ENCODE measurements around the gene ITGAD.

The ITGAD gene

DNA sequence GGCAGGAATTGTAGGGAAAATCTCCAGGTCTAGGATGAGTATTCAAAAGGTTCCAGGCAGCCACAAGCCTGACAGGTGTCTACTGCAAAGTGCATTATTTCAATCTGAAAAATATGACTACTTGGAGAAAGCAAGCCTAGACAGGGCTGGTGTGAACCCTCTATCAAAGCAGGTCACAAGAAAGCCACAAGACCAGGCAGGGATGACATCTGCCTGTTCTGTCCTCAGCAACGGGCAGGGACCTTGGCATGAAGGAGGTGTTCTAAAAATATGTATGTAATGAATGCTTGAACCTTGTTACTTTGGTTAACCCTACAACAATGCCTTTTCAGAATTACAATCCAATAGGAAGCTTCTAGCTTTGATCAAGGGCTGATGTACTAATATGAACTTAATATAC is 36.2 kb downstream of the ITGAD start:
- TF ChIP-seq RARB (CRISPR knock-in tag; IDR thresholded peaks at IDR 0.05) (no peak), GLIS3 (CRISPR knock-in tag; IDR thresholded peaks at IDR 0.05) (no peak), SNAI2 (CRISPR knock-in tag; IDR thresholded peaks at IDR 0.05) (no peak), ZNF70 (CRISPR knock-in tag; IDR thresholded peaks at IDR 0.05) (no peak), BACH2 (CRISPR knock-in tag; IDR thresholded peaks at IDR 0.05; ENCODE audit: borderline replicate concordance) (no peak), ZNF8 (CRISPR knock-in tag; IDR thresholded peaks at IDR 0.05) (no peak), CREB5 (CRISPR knock-in tag; IDR thresholded peaks at IDR 0.05; ENCODE audit: low read depth) (no peak), PPARA (CRISPR knock-in tag; IDR thresholded peaks at IDR 0.05; ENCODE audit: borderline replicate concordance) (no peak), PATZ1 (CRISPR knock-in tag; IDR thresholded peaks at IDR 0.05; ENCODE audit: borderline replicate concordance) (no peak)
- no peak for ATAC-seq

- TF ChIP-seq PATZ1 (CRISPR knock-in tag; IDR thresholded peaks at IDR 0.05; ENCODE audit: borderline replicate concordance) (no peak), ZNF8 (CRISPR knock-in tag; IDR thresholded peaks at IDR 0.05) (no peak), ARNTL (CRISPR knock-in tag; IDR thresholded peaks at IDR 0.05; ENCODE audit: borderline replicate concordance, low read depth) (no peak), CREB5 (CRISPR knock-in tag; IDR thresholded peaks at IDR 0.05; ENCODE audit: low read depth) (no peak), ZFP3 (CRISPR knock-in tag; IDR thresholded peaks at IDR 0.05) (no peak), ZFP30 (CRISPR knock-in tag; IDR thresholded peaks at IDR 0.05) (no peak), SNAI2 (CRISPR knock-in tag; IDR thresholded peaks at IDR 0.05) (no peak), RARB (CRISPR knock-in tag; IDR thresholded peaks at IDR 0.05) (no peak), TSHZ2 (CRISPR knock-in tag; IDR thresholded peaks at IDR 0.05) (no peak), CSDC2 (CRISPR knock-in tag; IDR thresholded peaks at IDR 0.05) (no peak)
- TF ChIP-seq, protein P1, sequence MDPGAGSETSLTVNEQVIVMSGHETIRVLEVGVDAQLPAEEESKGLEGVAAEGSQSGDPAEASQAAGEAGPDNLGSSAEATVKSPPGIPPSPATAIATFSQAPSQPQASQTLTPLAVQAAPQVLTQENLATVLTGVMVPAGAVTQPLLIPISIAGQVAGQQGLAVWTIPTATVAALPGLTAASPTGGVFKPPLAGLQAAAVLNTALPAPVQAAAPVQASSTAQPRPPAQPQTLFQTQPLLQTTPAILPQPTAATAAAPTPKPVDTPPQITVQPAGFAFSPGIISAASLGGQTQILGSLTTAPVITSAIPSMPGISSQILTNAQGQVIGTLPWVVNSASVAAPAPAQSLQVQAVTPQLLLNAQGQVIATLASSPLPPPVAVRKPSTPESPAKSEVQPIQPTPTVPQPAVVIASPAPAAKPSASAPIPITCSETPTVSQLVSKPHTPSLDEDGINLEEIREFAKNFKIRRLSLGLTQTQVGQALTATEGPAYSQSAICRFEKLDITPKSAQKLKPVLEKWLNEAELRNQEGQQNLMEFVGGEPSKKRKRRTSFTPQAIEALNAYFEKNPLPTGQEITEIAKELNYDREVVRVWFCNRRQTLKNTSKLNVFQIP (CRISPR knock-in tag; IDR thresholded peaks at IDR 0.05; ENCODE audit: borderline replicate concordance, low read depth): no peak
- TF ChIP-seq, protein P2, sequence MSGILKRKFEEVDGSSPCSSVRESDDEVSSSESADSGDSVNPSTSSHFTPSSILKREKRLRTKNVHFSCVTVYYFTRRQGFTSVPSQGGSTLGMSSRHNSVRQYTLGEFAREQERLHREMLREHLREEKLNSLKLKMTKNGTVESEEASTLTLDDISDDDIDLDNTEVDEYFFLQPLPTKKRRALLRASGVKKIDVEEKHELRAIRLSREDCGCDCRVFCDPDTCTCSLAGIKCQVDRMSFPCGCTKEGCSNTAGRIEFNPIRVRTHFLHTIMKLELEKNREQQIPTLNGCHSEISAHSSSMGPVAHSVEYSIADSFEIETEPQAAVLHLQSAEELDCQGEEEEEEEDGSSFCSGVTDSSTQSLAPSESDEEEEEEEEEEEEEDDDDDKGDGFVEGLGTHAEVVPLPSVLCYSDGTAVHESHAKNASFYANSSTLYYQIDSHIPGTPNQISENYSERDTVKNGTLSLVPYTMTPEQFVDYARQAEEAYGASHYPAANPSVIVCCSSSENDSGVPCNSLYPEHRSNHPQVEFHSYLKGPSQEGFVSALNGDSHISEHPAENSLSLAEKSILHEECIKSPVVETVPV (CRISPR knock-in tag; IDR thresholded peaks at IDR 0.05): no peak
- ATAC-seq: no peak
Observed at GRCh38 chr16:31429796-31430195, 36.7 kb downstream of the ITGAD start.
